ENCODE data around the gene PLEKHA8.

PLEKHA8 gene

DNA sequence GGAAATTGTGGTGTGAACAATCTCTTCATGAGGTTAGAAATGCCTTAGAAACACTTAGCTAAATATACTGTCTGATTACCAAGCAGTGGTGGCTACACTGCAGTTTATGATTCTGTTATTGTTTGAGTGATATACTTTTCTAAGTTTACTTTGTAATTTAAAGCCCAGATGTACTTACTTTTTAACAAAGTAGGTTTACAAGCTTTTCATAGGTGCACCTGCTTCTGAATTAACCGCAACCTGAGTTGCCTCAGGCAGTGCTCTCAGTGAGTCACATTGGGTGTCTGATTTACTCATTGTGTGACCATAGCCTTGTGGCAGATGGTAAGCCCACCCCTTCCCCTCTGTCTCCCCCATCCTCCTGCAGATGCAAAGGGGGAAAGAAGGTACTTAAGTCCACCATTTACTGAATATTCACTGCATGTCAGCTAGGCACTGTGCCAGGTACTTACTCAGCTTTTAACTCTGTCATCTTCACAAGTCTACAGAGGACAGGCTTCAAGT is 115.6 kb downstream of the PLEKHA8 start:
- DNase-seq (ENCODE audit: low read depth in 3 of 3), result no peak

DNA sequence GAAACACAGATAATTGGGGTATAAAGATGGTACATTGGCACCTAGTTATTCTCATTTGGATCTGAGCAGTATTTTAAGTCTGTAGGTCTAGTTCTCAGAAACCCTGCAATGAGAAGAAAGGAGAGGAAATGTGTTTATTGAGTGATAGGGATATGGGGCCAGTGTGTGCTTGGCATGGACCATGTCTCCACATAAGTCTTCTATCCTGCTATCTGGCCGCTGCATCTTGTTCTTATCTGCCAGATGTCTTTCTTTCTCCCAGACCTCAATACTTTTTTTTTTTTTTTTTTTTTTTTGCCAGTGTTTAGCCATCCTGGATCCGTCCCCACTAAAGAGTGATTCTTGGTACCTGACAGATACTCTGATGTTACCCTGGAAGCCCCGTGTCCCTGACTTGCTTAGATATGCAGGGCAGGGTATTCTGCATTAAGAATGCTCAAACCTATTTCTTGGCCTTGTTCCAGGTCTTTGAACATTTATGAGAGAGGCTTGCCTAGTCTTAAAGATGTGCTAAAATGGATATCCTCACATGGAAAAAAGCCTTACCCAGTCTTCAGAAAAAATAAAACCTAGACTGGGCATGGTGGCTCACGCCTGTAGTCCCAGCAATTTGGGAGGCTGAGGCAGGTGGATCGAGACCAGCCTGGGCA is 116.6 kb downstream of the PLEKHA8 start:
- DNase-seq (ENCODE audit: low read depth in 3 of 3), result no peak

DNA sequence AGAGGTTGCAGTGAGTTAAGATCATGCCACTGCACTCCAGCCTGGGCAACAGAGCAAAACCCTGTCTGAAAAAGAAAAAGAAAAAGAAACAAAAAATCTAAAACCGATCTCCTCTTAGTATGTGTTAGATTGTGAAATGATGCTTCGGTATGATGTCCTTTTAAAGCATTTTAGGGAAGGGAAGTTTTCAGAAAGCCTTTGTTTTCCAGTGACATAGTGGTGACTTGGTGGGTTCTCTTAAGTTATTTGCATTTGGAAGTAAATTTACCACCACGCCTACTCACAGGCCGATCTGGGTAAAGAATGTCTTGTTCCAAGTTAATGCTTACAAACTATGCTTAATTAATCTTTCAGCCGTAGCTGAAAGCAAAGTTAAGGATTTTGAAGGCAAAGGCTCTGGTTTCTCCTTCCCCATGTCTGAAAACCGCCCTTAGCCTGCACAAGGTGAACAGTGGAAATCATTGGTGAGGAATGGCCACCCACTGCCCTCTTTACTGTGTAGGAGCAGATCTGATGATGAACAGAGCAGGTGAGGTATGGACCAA is 117.3 kb downstream of the PLEKHA8 start:
- no peak for DNase-seq (ENCODE audit: low read depth in 3 of 3)

DNA sequence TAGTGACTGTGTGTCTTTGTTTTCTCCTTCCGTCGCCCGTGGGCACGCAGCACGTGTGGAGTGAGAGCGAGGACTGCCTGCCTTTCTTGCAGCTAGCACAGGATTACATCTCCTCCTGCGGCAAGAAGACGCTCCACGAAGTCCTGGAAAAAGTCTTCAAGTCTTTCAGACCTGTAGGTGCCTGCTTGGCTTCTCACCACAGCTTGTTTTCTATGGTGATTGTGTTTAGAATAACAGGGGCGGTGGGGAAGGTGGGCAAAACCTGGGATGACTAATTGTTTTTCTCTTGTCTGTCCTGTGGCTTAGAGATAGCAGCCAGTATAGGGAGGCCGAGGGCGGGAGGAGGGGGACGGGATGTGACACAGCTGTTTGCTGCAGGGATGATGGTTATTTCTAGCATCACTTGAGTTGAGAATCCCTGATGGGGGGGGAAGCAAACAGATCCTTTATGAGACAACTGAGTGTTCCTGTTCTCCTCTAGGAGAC is 118.0 kb downstream of the PLEKHA8 start:
- DNase-seq (ENCODE audit: low read depth in 3 of 3), result no peak

DNA sequence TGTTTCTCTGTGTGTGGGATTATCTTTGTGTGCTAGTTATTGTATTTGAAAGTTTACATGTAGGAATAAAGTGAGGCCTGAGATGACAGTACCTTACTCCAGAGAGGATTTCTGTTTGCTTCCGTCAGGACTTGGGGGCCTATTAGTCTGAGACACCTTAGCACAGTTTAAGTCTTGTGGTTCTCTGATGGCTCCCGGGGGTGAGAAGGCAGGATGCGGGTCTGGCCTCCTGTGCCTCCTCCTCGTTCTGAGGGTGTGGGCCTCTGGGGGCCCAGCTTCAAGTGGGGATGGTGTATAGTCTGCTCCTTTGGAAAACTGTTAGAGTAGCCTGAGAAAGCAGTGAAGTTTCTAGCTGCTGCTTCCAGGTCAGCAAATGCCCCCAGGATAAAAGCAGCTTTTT is 119.0 kb downstream of the PLEKHA8 start:
- DNase-seq (ENCODE audit: low read depth in 3 of 3), result no peak

DNA sequence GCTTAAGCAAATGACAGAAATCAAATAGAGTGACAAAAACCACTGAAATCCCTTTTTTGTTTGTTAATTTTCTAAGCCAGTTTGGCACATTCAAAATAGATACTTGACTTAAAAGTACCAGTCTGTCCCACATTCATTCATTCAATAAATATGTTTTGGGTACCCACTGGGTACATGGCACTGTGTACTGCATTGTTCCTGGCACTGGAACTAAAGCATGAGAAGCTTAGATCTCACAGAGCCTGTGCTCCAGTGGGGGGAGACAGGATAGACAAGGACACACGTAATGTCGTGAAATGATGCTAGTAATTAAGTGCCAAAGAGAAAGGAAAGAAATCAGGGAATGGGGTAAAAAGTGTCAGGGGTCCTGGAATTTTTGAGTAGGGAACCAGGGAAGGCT is 119.6 kb downstream of the PLEKHA8 start:
- DNase-seq (ENCODE audit: low read depth in 3 of 3), result no peak

DNA sequence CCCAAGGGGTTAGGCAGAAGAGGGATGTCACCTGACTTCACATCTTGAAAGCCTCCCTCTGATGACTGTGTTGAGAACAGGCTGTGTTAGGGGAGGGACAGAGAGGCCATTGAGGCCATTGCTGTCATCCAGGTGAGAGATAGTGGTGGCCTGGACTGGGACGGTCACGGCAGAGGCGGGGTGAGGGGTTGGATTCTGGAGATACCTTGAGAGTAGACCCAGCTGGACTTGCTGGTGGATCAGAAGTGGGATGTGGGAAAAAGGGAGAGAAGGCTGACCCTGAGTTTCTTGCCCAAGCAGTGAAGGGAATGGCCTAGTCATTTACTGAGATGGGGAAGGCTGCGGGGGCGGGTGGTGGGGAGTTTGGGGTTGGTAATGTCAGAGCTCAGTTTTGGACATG is 120.2 kb downstream of the PLEKHA8 start:
- DNase-seq (ENCODE audit: low read depth in 3 of 3), result no peak

DNA sequence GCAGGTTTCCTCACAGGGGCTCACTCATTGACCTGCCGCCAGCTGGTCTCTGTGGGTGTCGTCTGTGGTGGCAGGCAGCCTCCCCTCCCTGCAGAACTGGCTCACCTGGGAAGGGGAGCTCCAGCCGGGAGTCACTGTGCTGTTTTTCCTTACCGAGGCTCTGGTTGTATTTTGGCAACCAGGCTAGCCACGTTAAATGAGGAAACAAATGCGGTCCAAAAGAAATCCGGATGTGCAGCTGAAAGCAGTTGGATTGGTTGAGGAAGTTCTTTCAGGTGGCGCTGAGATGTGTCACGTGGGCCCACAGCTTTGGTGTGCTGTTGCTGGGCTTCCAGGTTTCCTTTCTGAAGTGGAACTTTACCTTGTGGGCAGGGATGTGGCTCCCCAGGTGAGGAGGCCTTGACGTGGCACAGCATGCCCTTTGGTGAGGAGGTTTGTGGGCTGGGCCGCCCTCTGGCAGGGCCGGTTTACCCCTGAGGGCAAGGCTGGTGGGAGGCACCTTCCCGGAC is 120.8 kb downstream of the PLEKHA8 start:
- DNase-seq (ENCODE audit: low read depth in 3 of 3), result peak in 1 of 3 experiments; percentile 1

DNA sequence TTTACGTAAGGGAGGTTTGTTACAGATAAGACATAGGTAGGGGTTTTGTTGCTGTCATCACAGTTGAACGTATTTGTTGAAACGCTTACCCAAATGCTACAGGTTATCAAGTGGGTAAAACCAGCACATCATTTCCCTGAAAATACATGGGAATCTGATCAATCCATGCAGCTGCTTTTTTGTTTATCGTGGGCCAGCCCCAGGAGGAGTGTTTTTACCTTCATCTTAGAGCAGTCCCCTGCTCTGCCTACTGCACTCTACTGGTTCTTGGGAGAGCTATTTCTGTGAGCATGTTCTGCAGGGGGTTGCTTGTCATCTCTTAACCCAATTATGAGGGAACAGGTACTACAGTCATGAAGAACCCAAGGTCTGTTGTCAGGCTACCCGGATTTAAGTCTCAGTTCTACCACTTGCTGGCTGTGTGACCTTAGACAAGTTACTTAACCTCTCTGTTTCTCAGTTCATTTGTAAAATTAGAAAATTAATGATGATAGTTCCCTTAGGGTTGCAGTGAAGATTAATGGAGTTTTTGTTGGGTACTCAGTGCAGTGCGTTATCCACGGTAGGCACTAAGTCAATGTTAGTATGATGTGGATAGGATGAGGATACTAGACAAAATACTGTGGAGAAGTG is 121.5 kb downstream of the PLEKHA8 start:
- DNase-seq (ENCODE audit: low read depth in 3 of 3), result no peak

DNA sequence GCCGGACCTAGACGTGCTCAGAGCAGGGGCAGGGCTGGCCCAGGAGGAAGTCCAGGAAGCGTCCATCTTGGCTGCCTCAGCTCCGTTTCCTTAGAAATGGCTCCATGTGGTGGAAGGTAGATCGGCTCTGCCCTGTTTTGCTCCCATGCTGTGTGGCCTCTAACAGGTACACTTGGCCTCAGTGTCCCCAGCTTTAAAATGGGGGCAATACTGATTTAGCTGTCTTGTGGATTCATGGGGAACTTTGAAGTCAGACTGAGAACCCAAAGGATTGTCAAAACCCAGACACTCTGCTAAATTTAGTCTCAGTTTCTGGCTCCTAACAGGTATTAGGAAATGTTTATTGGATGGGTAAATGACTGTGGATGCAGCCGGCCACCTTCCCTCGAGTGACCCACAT is 122.5 kb downstream of the PLEKHA8 start:
- no peak for DNase-seq (ENCODE audit: low read depth in 3 of 3)

DNA sequence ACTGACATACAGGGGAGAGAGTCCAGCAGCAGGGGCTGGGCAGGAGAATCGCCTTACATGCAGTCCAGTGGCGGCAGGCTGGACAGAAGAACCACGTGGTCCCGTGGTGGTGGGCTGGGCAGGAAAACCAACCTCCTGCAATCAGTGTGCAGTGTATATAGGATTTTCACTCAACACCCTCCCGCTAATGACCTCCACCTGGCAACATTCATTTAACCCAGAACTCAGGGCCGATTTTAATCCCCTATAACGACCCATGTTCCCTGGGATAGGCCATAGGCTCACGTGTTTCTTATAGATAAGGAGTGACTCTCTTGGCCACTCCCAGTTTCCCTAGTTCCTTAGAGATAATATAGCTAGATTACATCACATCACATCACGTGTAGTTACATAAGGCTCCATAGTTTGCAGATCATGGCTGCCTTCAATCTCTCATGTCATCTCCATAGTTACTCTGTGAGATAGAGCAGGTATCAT is 125.9 kb downstream of the PLEKHA8 start:
- DNase-seq (ENCODE audit: low read depth in 3 of 3), result no peak

DNA sequence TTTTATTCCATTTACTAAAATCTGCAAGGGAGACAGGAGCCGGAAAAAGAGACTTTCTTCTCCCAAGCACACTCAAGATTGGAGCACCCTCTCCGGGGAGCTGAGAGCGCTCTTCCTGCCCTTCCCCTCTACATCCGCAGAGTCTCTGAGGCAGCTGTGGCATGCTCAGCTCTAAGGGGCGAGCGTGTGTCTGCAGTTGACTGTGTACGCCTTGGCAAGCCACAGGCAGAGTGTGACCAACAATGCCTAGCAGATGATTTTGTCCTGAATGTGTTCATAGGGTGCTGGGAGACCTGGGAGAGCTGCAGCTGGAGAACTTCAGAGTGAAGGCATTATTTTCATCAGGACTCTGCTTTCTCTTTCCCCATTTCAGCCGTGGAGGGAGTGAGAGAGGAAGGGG is 127.3 kb downstream of the PLEKHA8 start:
- DNase-seq (ENCODE audit: low read depth in 3 of 3), result no peak

DNA sequence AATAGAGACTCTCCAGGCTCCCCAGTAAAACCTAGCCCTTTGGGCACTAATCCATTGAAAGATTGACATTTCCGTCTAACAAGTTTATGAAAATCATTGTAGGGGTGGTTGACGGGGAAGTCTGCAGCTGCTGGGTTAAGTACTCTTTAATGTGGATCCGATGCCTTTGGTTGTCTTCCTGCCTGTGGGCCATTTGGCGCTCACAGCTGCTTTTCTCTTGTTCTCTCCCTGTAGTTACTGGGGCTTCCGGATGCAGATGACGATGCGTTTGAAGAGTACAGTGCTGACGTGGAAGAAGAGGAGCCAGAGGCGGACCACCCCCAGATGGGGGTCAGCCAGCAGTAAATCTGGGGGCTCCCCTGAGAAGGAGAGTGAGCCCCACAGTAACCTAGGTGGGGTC is 129.0 kb downstream of the PLEKHA8 start:
- DNase-seq (ENCODE audit: low read depth in 3 of 3), result no peak

DNA sequence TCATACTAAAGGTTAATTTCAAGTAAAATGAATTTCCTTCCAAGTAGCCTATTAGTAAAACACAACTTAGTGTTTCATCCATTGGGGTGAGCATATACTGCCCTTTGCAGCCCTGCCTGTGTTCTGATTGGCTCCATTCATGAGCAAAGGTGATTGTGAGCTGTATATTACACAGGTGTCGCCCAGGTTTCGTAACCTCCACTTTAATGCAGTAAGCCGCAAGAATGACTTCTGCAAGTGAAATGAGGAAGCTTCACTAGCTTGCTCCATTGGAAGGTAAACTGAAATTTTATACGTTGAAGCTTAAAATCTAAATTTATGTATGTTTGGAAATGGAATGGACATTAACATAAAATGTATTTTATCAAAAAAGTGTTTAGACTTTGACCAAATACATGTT is 131.0 kb downstream of the PLEKHA8 start:
- no peak for DNase-seq (ENCODE audit: low read depth in 3 of 3)

DNA sequence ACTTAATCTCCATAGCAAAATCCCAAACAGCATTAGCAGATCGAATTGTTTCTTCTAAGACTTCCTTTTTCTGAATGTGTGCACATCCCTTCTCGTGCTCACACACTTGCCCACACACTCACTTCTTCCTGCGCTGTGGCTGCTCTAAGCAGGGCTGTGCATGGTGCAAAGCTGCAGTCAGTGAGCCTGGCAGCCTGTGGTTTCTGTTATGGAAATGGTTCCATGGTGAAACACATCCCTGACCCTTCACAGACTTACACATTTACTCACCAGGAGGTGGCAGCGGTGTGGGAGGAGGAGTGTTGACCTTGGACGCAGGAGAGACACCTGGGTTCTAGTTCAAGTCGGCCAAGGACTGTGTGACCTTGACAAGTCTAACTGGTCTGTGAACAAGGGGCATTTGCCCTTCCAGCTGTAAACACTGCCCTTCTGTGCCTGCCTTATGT is 131.5 kb downstream of the PLEKHA8 start:
- no peak for DNase-seq (ENCODE audit: low read depth in 3 of 3)

DNA sequence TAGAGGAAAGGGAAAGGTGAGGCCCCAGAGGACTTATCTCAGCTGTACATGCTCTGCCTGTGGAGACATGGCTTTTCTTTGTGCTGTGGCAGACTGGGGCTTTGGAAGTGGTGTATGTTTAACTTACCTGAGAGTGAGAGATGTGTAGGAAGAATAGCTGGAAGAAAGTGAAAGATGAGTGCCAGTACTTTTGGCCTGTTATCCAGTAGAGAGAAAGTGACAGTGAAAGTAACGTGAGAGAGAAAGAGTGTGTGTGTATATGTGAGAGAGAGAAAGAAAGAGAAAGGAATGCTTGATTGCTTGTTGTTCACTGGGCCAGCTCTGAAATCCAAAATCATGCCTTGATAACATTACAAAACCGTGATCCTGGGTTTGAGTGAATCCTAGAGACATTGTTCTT is 132.1 kb downstream of the PLEKHA8 start:
- no peak for DNase-seq (ENCODE audit: low read depth in 3 of 3)

DNA sequence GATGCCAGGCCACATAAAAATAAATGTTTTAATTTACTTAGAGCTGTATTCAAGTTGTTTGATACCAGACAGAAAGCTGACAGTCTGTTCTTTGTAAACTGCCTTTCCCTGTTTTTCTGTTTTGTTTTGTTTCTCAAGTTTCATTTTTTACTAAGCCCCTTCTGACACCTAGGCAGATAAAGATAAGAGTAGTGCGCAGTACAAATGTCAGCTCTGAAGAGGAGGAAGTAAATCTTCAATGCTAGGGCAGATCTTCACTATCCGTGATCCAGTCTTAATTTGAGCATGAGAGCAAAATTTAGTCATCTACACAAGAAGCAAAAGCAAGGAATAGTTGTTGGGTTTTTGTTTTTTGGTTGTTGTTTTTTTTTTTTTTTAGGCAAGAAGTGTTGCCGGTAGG is 133.9 kb downstream of the PLEKHA8 start:
- DNase-seq (ENCODE audit: low read depth in 3 of 3), result no peak

DNA sequence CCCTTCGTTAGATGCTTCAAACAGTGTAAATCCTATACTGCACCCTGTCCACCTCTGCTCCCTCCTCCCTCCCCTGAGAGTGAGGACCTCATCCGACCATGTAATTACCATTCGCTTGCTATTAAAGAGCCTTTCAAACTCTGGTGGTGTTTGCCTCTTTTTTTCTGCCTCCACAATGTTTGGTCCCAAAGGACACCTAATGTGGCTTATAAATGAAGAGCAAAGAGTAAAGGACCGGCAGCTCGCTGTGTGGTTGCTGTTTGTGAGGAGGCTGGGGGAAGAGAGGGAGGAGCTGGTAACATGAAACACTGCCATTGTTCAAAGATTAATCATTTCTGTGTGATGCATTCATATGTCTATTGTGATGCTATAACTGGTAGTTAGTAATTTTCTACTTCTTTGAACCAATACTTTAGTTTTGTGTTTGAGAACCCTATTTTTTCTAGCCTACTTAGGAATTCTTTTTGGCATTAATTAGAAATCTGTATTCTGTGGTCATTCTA is 134.5 kb downstream of the PLEKHA8 start:
- no peak for DNase-seq (ENCODE audit: low read depth in 3 of 3)

DNA sequence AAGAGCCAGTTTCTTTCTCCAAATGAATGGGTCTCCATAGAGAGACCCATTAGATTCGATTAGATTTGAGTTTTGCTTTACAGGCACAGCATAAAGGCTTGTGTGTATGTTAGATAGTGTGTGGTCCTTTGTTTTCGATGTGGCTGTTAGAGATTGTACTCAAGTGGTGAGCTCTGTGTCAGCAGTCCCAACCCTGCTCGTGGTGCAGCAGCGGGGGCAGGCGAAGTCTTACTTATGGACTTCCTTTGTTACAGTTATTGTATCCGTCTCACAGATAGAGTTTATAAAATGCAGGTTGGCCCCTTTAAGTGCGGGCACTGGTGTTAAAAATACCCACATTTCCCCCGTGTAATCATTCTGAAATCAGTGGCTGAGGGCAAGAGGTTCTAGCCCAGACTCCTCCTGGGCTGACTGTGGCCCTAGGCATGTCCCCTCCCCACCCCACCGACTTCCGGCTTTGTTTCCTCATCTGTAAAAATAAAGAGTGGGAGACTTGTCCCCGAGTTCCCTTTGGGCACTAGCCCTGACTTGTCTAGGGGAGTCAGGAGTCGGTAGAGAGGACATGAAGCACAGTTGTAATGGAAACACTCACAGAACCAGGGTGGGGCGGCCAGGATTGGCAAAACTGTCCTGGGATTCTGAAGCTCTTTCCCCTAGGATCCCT is 135.2 kb downstream of the PLEKHA8 start:
- no peak for DNase-seq (ENCODE audit: low read depth in 3 of 3)

DNA sequence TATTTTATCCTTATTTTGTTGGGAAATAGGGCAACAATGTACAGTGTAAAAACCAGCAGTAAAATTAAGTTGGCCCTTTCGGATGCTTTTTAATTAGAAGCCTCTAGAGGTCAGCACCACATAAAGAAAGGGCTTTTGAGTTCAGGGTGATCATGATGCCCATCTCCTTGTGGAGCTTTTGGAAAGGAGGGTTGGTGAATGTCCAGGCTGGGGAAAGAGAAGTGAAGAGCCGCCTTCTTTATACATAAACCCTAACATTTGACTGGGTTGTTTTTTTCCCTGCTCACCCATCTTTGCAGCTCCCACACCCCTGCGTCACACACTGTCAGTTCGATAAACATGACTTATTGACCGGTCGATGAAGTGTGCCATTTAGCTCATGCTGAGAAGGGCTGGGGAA is 136.4 kb downstream of the PLEKHA8 start:
- no peak for DNase-seq (ENCODE audit: low read depth in 3 of 3)

DNA sequence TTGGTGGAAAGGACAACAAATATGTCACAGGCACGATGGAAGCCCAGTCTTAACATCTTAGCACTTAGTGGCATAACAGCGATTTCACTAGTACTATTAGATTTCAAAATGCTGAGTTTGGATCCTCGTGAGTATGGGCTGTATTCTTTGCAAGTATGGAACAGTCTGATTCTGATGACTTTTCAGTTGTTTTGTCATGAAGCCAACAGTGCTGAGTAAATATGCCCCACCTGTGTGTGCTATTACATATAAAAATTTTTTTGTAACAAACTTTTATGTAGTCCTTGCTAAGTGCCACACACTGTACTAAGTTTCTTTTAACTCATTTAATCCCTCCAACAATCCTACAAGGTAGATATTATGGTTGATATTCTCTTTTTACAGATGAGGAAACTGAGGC is 137.4 kb downstream of the PLEKHA8 start:
- DNase-seq (ENCODE audit: low read depth in 3 of 3), result no peak
